Measurements from ENCODE around the gene CDK7. TPM values are rescaled to one million over a fixed set of nuclear protein-coding genes. Genes with fewer than 3 reads are reported as not detected.
A peak's percentile ranks its signal among the peaks of the same experiment; 100 is the strongest.

CDK7 gene
- total and polyA plus RNA-seq, 9 of the 15 experiments (the other 6 are each of a cell fraction or from before 2014, with no cell fraction given), result 41.7 to 143 (median 65.3) TPM

DNA sequence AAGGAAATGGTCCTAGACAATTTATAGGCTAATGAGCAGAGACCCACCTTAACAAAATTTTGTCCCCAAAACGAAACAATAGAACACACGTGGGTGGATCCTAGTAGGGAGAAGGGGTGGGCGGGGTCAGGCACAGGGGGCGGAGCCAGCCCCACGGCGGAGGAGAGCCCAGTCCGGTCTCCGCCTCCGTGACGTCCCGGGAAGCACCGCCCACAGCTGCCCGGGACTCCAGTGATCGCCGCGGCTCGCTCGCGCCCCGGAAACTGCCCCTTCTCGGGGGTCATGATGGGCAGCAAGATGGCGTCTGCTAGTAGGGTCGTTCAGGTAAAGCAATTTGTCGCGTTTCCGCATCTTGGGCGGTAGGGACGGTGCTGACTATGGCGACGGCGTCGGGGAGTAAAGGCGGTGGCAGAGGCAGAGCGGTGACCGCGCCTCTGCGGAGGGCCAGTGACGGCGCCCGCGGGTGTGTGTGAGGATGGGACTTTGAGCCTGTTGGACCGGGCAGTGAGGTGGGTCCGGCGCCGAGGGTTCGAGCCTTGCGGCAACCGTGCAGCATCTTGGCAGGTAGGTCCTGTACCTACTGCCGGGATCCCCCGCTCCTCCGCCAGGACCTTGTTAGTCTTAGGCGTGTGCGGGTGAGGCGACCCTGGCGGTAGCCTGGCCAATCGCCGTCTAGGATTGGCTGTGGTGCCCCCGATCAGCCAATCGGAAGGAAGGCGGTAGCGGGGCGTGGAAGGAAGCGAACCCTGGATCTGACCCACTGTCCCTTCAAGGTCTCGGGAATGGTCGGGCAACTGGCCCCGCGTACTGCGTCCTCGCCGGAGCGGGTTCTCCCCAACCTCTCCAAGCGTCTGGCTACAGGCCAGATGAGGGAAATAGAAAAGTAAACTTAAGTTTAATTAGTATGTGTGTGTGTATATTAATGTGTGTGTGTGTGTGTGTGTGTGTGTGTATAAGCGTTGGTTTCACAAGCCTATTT, 16.8 kb upstream of the CDK7 start (continued):
- TF ChIP-seq, protein P1, sequence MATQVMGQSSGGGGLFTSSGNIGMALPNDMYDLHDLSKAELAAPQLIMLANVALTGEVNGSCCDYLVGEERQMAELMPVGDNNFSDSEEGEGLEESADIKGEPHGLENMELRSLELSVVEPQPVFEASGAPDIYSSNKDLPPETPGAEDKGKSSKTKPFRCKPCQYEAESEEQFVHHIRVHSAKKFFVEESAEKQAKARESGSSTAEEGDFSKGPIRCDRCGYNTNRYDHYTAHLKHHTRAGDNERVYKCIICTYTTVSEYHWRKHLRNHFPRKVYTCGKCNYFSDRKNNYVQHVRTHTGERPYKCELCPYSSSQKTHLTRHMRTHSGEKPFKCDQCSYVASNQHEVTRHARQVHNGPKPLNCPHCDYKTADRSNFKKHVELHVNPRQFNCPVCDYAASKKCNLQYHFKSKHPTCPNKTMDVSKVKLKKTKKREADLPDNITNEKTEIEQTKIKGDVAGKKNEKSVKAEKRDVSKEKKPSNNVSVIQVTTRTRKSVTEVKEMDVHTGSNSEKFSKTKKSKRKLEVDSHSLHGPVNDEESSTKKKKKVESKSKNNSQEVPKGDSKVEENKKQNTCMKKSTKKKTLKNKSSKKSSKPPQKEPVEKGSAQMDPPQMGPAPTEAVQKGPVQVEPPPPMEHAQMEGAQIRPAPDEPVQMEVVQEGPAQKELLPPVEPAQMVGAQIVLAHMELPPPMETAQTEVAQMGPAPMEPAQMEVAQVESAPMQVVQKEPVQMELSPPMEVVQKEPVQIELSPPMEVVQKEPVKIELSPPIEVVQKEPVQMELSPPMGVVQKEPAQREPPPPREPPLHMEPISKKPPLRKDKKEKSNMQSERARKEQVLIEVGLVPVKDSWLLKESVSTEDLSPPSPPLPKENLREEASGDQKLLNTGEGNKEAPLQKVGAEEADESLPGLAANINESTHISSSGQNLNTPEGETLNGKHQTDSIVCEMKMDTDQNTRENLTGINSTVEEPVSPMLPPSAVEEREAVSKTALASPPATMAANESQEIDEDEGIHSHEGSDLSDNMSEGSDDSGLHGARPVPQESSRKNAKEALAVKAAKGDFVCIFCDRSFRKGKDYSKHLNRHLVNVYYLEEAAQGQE (IDR thresholded peaks at IDR 0.05; ENCODE audit: borderline replicate concordance), result no peak
- TF ChIP-seq, protein P1 (CRISPR knock-in tag; IDR thresholded peaks at IDR 0.05; ENCODE audit: low read depth), result peak; percentile 75; the same call in 1 of the 2 replicates
- TF ChIP-seq, protein P2, sequence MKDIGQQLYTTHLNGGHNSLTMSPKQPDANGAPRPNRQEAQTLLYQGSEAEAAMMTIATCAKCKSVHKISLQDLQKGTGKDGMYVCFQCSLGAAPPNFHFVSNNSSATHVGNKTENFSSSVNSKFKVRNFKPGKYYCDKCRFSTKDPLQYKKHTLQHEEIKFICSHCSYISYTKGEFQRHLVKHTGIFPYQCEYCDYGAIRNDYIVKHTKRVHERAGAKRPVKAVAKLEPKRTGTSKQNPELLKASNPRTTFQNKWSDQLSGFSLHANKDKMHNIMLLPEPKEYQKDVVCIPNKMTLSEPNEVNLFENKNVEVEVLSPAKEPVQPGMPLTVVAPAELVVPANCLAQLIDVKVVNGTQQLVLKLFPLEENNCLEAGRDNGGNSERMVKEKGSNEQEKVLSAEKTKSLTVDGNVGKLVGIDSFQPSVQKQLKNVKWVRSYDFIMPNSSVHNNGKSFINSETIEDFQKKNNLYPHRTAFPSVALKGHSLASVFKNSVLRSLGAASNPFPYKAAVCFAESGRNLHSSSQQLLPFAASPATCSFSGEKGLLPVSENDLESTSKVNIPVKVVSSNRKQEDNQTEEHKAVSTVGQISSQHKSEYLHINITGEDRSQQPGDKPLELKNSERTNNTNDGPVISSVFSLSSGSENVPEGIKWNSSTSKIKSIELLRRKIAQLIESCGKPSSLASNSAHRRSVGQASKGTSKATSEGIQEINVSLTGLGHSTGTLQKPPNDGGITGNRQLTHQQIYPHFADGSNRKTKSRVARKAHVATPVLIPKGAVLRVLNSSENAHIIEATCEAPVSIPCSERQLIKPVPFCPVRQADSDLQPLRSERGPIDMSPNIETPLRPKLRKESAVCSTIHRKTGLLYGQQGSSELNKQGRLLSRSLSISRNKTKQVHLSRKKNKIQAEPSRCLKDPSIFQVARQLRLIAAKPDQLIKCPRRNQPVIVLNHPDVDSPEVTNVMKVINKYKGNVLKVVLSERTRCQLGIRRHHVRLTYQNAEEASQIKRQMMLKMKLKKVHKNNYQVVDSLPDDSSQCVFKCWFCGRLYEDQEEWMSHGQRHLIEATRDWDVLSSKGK (CRISPR knock-in tag; IDR thresholded peaks at IDR 0.05), result no peak
- TF ChIP-seq ZEB2 (IDR thresholded peaks at IDR 0.05), result peak; percentile 12; the same call in 1 of the 2 replicates
- no peak for TF ChIP-seq SMAD1 (IDR thresholded peaks at IDR 0.05; ENCODE audit: low read depth, low read length, partially characterized antibody)
- peak; percentile 46; the same call in 1 of the 2 replicates for TF ChIP-seq ZNF316 (IDR thresholded peaks at IDR 0.05)
- TF ChIP-seq ZBED1 (IDR thresholded peaks at IDR 0.05), result no peak
- no peak for TF ChIP-seq KLF16 (IDR thresholded peaks at IDR 0.05)
- TF ChIP-seq ZNF253 (CRISPR knock-in tag; conservative IDR thresholded peaks at IDR 0.05), result no peak
- TF ChIP-seq RFX7 (CRISPR knock-in tag; IDR thresholded peaks at IDR 0.05), result no peak
- TF ChIP-seq, protein P3, sequence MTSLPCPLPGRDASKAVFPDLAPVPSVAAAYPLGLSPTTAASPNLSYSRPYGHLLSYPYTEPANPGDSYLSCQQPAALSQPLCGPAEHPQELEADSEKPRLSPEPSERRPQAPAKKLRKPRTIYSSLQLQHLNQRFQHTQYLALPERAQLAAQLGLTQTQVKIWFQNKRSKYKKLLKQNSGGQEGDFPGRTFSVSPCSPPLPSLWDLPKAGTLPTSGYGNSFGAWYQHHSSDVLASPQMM (CRISPR knock-in tag; IDR thresholded peaks at IDR 0.05), result no peak
- TF ChIP-seq SNRNP70 (optimal IDR thresholded peaks at IDR 0.05; ENCODE audit: low read depth, low read length), result no peak
- TF ChIP-seq HDGF (IDR thresholded peaks at IDR 0.05), result no peak
- no peak for TF ChIP-seq ZNF586 (CRISPR knock-in tag; conservative IDR thresholded peaks at IDR 0.05)
- TF ChIP-seq SRF (CRISPR knock-in tag; IDR thresholded peaks at IDR 0.05), result 0 out of 4 replicates have a peak, but pooled peaks of 1 of the 2 experiments have one; percentile 49
- TF ChIP-seq ZNF431 (CRISPR knock-in tag; IDR thresholded peaks at IDR 0.05), result no peak

Measured in K562 (cell line).